Stimulated activated CD4-positive, alpha-beta T cell treated with anti-CD3 and anti-CD28 coated beads, TNF-alpha, amount 100 ng/mL, for 1 hour (primary cell): ENCODE measurements around the gene GINS2.

Source experiments
- DNase-seq, 3 donors: peaks; one replicate each; pipeline ENCODE4 v3.0.0-alpha.2; 2020; ENCODE audit warnings: low read depth in 3 of 3, low spot score in 1 of 3

GINS2 gene

GRCh38 chr16:85668676-85669424 lies 19.9 kb downstream of the GINS2 start:
- no peak for DNase-seq

DNA sequence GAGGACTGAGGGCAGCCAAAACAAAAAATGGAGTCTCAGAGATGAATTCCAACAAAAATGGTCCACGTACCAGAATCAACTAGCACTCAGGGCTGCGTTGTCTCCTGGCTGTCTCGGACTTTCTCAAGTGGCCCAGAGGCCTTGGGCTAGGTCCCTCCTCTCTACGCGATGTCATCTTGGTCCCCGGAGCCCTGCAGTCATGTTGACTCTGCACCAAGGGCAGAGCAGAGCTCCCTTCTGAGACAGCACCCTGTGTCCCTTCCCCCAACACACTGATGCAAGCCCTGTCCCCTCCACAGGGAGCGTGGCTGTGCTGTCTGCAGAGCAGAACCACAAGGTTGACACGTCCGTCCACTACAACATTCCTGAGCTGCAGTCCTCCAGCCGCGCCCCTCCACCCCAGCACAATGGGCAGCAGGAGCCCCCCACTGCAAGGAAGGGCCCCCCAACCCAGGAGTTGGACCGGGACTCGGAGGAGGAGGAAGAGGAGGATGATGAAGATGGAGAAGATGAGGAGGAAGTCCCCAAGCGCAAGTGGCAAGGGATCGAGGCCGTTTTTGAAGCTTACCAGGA lies 20.8 kb downstream of the GINS2 start:
- no peak for DNase-seq

- no peak for DNase-seq
These were observed 21.5 kb downstream of the GINS2 start for GRCh38 chr16:85667261-85667660.

- no peak for DNase-seq
These were observed 22.8 kb downstream of the GINS2 start for GRCh38 chr16:85665929-85666328.

- DNase-seq: no peak
These were observed 23.4 kb downstream of the GINS2 start for GRCh38 chr16:85665373-85665740.

DNA sequence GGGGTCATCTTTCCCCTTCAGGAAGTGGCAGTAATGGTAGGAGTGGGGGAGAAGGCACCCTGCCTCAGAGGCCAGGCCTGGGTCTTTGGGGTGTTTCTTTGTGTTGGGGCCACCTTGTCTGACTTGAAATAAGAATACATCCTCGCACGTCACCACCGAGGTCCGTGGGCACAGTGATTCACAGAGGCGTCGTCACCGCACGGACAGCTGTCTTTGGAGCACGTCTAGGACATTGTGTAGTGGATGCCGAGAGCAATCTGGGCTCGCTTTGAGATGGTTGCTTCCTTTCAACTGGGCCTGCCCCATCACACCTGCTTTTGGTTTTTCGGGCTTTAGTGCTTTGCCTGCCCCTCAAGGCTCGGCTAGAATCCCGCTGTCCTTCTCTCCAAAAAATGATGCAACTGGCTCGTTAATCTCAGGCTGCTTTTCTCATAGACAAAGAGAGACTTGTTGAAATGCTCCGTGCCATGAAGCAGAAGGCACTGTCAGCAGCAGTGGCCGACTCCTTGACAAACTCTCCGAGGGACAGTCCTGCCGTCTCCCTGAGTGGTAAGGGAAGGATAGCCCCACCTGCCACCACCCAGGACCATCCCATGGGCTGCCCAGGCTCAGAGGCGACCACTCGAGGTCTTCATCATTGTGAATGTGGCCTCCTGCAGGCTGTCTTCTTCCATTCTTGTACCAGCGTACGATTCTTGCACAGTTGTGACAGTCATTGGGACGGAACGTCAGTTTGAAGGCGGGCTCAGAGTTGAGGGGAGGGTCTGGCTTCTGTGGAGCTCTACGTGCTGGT lies 24.0 kb downstream of the GINS2 start:
- DNase-seq: no peak

GRCh38 chr16:85663891-85664321 lies 24.8 kb downstream of the GINS2 start:
- no peak for DNase-seq

DNA sequence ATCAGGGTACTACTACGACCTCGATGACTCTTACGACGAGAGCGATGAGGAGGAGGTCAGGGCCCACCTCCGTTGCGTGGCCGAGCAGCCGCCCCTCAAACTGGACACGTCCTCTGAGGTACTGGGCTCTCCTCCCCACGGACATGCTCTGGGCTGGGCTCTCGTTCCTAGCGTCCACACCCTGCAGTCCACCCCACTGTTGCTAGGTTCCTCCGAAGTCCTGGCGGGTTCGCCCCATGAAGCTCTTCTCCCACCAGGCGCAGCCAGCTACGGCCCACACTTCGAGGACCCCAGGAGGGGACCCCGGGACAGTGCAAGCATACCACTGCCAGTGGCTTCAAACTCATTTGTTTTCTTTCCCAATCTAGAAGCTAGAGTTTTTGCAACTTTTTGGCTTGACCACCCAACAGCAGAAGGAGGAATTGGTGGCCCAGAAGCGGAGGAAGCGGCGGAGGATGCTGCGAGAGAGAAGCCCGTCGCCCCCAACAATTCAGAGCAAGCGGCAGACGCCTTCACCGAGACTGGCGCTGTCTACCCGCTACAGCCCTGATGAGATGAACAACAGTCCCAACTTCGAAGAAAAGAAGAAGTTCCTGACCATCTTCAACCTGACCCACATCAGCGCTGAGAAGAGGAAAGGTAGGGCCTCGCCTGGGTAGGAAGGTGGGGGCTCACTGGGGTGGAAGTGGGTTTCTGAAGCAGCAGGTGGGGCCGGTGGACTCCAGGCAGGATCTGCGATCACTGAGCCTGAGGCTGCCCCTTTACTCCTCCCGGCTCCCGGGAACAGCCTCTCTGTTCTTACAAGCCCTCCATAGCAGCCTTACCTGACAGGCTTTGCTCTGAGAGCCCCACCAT lies 25.6 kb downstream of the GINS2 start:
- DNase-seq: no peak

GRCh38 chr16:85662482-85662812 lies 26.3 kb downstream of the GINS2 start:
- DNase-seq: no peak

DNA sequence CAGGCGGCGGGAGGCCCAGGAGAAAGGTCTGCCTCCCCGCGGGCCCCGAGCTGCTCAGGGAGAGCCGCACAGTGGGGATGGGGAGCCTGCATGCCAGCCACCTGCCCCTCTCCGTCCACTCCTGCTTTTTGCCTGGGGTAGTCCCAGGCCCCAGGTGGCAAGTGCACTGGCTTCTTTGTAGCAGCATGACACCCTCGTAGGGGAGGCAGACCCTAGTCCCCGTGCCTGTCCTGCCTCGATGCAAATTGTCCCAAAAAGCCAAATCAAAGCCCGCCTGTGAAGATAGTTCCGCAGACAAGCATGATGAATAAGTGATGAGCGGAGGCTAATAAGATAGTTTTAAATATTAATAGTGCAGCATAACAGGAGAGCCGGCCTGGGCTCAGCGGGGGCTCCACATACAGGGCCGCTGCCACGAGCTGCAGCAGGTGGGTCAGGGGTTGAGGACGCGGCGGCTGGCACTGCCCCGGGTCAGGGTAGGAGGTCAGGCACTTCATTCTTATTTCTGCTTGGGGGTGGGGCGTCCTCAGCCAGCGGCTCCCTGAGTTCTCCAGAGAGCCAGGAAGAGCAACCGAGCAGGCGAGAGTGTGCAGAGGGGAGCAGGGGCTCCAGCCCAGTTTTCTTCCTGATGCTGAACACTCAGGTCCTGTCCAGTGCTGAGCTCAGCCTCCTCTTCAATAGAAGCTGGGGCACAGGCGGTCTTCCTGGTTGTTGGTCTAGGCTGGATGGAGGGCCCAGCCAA lies 26.8 kb downstream of the GINS2 start:
- no peak for DNase-seq

DNA sequence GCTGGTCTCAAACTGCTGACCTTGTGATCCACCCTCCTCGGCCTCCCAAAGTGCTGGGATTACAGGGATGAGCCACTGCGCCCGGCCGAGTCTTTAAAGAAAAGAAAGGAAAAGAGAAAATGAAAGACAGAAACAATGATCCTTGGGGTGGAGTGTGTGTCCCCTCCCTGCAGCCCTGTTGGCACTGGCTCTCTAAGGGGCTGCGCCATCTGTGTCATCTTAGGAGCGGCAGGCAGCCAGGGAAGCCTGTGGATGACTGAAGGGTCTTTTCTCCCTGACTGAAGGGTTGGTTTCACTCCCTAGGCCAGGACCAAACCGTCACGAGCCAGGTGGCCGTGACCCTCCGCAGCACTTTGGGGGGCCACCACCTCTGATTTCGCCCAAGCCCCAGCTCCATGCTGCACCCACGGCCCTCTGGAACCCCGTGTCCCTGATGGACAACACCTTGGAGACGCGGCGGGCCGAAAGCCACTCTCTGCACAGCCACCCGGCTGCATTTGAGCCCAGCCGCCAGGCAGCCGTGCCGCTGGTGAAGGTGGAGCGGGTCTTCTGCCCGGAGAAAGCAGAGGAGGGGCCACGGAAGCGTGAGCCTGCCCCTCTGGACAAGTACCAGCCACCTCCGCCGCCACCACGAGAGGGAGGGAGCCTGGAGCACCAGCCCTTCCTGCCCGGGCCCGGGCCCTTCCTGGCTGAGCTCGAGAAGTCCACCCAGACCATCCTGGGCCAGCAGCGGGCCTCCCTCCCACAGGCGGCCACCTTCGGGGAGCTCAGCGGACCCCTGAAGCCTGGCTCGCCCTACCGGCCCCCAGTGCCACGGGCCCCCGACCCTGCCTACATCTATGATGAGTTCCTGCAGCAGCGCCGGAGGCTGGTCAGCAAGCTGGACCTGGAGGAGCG lies 27.7 kb downstream of the GINS2 start:
- no peak for DNase-seq

DNA sequence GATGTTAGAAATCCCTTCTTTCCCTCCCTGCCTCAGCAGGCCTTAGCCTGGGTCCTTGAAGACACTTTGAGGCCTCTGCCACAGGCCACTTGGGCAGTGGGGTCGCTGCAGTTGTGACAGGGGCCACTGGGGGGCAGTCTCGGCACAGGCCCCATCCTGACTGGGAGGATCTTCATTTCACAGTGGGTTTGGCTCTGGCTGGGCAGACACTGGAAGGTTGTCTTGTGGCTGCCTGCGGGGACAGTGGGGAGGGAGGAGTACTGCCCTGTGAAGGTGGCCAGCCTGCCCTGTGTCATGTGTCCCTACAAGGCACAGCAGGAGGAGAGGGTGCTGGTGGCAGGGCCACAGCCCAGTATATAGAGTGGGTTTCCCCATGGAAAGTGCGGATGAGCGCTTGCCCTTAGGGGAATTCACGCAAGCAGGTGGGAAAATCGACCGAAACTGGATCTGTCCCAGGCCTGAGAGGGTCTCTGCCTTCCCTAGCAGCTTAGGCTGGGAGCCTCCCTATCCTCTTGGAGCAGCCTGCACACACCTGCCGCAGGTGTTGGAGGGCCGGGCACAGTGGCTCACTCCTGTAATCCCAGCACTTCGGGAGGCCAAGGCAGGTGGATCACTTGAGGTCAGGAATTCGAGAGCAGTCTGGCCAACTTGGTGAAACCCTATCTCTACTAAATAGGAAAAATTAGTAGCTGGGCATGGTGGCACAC lies 28.8 kb downstream of the GINS2 start:
- DNase-seq: peak; percentile 4 to 56 (median 19)

GRCh38 chr16:85659336-85659735 lies 29.4 kb downstream of the GINS2 start:
- no peak for DNase-seq

GRCh38 chr16:85658504-85659326 lies 30.0 kb downstream of the GINS2 start:
- no peak for DNase-seq

DNA sequence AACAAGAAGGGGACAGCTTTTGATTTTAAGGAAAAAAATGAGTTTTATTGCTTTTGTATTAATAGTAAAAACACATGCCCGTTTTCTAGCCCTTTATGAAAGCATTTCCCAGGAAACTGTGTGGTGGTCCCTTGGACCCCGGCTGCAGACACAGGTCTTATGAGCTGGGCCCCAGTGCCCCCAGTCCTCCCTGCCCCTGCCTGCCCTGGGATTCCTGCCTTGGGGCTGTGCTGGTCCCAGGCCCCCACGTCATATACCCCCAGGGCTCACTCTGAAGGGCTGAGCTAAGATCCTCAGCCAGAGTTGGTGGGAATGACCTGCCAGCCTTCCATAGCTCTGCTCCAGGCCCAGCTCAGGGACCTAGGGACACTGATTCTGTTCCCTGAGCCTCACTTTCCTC lies 30.8 kb downstream of the GINS2 start:
- DNase-seq: no peak

GRCh38 chr16:85657267-85657650 lies 31.5 kb downstream of the GINS2 start:
- DNase-seq: no peak

- no peak for DNase-seq
These were observed 32.1 kb downstream of the GINS2 start for GRCh38 chr16:85656351-85657266.
